ENCODE results near the gene TTBK2.

- TF ChIP-seq CTCF (IDR thresholded peaks at IDR 0.05; ENCODE audit: extremely low read depth in 1 of 2, insufficient read depth in 1 of 2, low read depth in 1 of 2, low read length in 2 of 2) = no peak
- peak; percentile 80 for TF ChIP-seq POLR2A (IDR thresholded peaks at IDR 0.05; ENCODE audit: low read depth, low read length)
- TF ChIP-seq EZH2 (IDR thresholded peaks at IDR 0.05; ENCODE audit: borderline replicate concordance, low read depth, low read length, severe bottlenecking) = no peak
- peak; percentile 81 for TF ChIP-seq POLR2AphosphoS5 (IDR thresholded peaks at IDR 0.05; ENCODE audit: insufficient read depth, low read depth, low read length)
Observed at GRCh38 chr15:42736793-42737528, 183.6 kb downstream of the TTBK2 start, which contains the start of gene CDAN1.
